OCI-LY1 (cell line): ENCODE data around the gene HSD11B1L.

Experiments
- H2AFZ ChIP-seq: fragments of 200-600 bp; sonication (generic), shearing (Covaris generic); 2 replicates; pipeline ENCODE4 v1.6.0; 2014; ENCODE audit warnings: antibody characterized with exemption, mild to moderate bottlenecking, low read length
- H3F3A ChIP-seq: fragments of 200-600 bp; sonication (generic), shearing (Covaris generic); 2 replicates; pipeline ENCODE4 v1.6.0; 2014; ENCODE audit warnings: mild to moderate bottlenecking, antibody characterized with exemption, low read length, moderate library complexity; ENCODE audit not compliant: insufficient read depth
- H3K27ac ChIP-seq: fragments of 200-600 bp; sonication (generic); 2 replicates; pipeline ENCODE4 v1.5.1; 2014; ENCODE audit warnings: low read length, mixed run types, mild to moderate bottlenecking, low read depth; ENCODE audit not compliant: poor library complexity, severe bottlenecking
- H3K27me3 ChIP-seq: fragments of 200-600 bp; sonication (generic); 2 replicates; pipeline ENCODE4 v1.6.0; 2014; ENCODE audit warnings: antibody characterized with exemption, mild to moderate bottlenecking, low read length, moderate library complexity; ENCODE audit not compliant: insufficient read depth
- H3K36me3 ChIP-seq: fragments of 200-600 bp; sonication (generic); 2 replicates; pipeline ENCODE4 v1.6.1; 2014; ENCODE audit warnings: mild to moderate bottlenecking, antibody characterized with exemption, low read length, moderate library complexity, mixed read lengths; ENCODE audit not compliant: insufficient read depth
- H3K4me1 ChIP-seq: fragments of 200-600 bp; sonication (generic); 2 replicates; pipeline ENCODE4 v1.5.1; 2014; ENCODE audit warnings: mild to moderate bottlenecking, low read length, moderate library complexity; ENCODE audit not compliant: insufficient read depth, severe bottlenecking
- H3K4me2 ChIP-seq: fragments of 200-600 bp; sonication (generic), shearing (Covaris generic); 2 replicates; pipeline ENCODE4 v1.6.1; 2014; ENCODE audit warnings: low read length
- H3K4me3 ChIP-seq: fragments of 200-600 bp; sonication (generic); 2 replicates; pipeline ENCODE4 v1.5.1; 2014; ENCODE audit warnings: low read length, low read depth, mild to moderate bottlenecking, mixed read lengths; ENCODE audit not compliant: poor library complexity, severe bottlenecking
- H3K79me2 ChIP-seq: fragments of 200-600 bp; shearing (Covaris generic); 2 replicates; pipeline ENCODE4 v1.6.1; 2016; ENCODE audit warnings: mixed run types, low read length, mixed read lengths; ENCODE audit not compliant: insufficient read depth
- H3K9ac ChIP-seq: fragments of 200-600 bp; sonication (generic), shearing (Covaris generic); 2 replicates; pipeline ENCODE4 v1.6.1; 2014; ENCODE audit warnings: mild to moderate bottlenecking, low read length, mixed read lengths
- H3K9me2 ChIP-seq: fragments of 200-600 bp; sonication (generic), shearing (Covaris generic); 2 replicates; pipeline ENCODE4 v1.6.1; 2014; ENCODE audit warnings: low read depth, mild to moderate bottlenecking, low read length, mixed read lengths
- H3K9me3 ChIP-seq: fragments of 200-600 bp; shearing (Covaris generic); 2 replicates; pipeline ENCODE4 v1.6.1; 2014; ENCODE audit warnings: low read length, mixed read lengths
- H4K20me1 ChIP-seq: fragments of 200-600 bp; sonication (generic), shearing (Covaris generic); 2 replicates; pipeline ENCODE4 v1.6.0; 2016; ENCODE audit warnings: mild to moderate bottlenecking, low read length; ENCODE audit not compliant: insufficient read depth
- EZH2 ChIP-seq: fragments of 200-600 bp; sonication (generic), shearing (Covaris generic); IDR thresholded peaks from 2 replicates; pipeline ENCODE4 v1.8.0; 2017; ENCODE audit warnings: borderline replicate concordance, mixed run types, mild to moderate bottlenecking, antibody characterized with exemption, low read length, moderate library complexity, mixed read lengths
- TF ChIP-seq, protein P1 (sequence below): fragments of 200-600 bp; sonication (generic), shearing (Covaris generic); IDR thresholded peaks from 2 replicates; pipeline ENCODE4 v1.5.1; 2017; ENCODE audit warnings: mild to moderate bottlenecking, antibody characterized with exemption, low read length, moderate library complexity, mixed read lengths

HSD11B1L gene

DNA sequence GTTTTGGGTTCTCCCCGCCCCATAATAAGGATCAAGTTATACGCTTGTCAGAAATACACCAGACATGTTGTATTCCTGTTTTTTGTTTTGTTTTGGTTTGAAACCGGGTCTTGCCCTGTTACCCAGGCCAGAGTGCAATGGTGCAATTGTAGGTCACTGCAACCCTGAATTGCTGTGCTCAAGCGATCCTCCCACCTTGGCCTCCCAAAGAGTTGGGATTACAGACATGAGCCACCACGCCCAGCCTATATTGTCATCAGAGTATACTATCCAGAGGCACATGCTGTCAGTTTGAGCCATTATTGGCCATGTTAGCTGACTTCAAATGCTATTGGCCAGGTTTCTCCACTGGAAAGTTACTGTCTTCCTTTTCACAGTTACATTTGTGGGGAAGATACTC is 48.2 kb upstream of the HSD11B1L start:
- no peaks in the 10 kb centered on the region for H3K9me3 ChIP-seq
- H3K27ac ChIP-seq = no peak overlapping the region
- no peaks in the 10 kb centered on the region; the same call in 1 of the 2 replicates for H3F3A ChIP-seq
- no peak overlapping the region for H2AFZ ChIP-seq
- no peak for TF ChIP-seq EZH2
- TF ChIP-seq, protein P1, sequence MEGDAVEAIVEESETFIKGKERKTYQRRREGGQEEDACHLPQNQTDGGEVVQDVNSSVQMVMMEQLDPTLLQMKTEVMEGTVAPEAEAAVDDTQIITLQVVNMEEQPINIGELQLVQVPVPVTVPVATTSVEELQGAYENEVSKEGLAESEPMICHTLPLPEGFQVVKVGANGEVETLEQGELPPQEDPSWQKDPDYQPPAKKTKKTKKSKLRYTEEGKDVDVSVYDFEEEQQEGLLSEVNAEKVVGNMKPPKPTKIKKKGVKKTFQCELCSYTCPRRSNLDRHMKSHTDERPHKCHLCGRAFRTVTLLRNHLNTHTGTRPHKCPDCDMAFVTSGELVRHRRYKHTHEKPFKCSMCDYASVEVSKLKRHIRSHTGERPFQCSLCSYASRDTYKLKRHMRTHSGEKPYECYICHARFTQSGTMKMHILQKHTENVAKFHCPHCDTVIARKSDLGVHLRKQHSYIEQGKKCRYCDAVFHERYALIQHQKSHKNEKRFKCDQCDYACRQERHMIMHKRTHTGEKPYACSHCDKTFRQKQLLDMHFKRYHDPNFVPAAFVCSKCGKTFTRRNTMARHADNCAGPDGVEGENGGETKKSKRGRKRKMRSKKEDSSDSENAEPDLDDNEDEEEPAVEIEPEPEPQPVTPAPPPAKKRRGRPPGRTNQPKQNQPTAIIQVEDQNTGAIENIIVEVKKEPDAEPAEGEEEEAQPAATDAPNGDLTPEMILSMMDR = no peak
- no peaks in the 10 kb centered on the region for H3K27me3 ChIP-seq
- H4K20me1 ChIP-seq = peaks cover 19% of the 10 kb centered on the region; the same call in 1 of the 2 replicates
- H3K9ac ChIP-seq = no peak overlapping the region
- peaks cover 99% of the 10 kb centered on the region for H3K79me2 ChIP-seq
- no peaks in the 10 kb centered on the region for H3K9me2 ChIP-seq
- H3K4me3 ChIP-seq = no peak overlapping the region
- H3K4me2 ChIP-seq = no peak overlapping the region
- peaks cover 87% of the 10 kb centered on the region for H3K36me3 ChIP-seq
- H3K4me1 ChIP-seq = peaks cover 22% of the 10 kb centered on the region

GRCh38 chr19:5635427-5635826 is 45.4 kb upstream of the HSD11B1L start:
- peaks cover 77% of the 10 kb centered on the region for H3K36me3 ChIP-seq
- H2AFZ ChIP-seq = no peak overlapping the region

GRCh38 chr19:5637971-5638370 is 42.9 kb upstream of the HSD11B1L start:
- Histone ChIP-seq H3K27me3 (no peaks in the 10 kb centered on the region), H3K79me2 (peaks cover 95% of the 10 kb centered on the region), H4K20me1 (peaks cover 13% of the 10 kb centered on the region; the same call in 1 of the 2 replicates), H3K36me3 (peaks cover 77% of the 10 kb centered on the region), H3K9ac (no peak overlapping the region), H3K9me2 (no peaks in the 10 kb centered on the region), H3K4me2 (no peak overlapping the region), H2AFZ (no peak overlapping the region), H3K9me3 (no peaks in the 10 kb centered on the region), H3K27ac (no peak overlapping the region), H3F3A (no peaks in the 10 kb centered on the region; the same call in 1 of the 2 replicates), H3K4me3 (no peak overlapping the region), H3K4me1 (no peaks in the 10 kb centered on the region)
- TF ChIP-seq EZH2 = no peak
- TF ChIP-seq, protein P1 = no peak

More at GRCh38 chr19:5635427-5635826, 45.4 kb upstream of the HSD11B1L start:
- no peaks in the 10 kb centered on the region for H3K27me3 ChIP-seq
- no peaks in the 10 kb centered on the region for H3K4me1 ChIP-seq
- H3K9me2 ChIP-seq = no peaks in the 10 kb centered on the region
- H3K79me2 ChIP-seq = peaks cover 98% of the 10 kb centered on the region
- no peak overlapping the region for H3K4me2 ChIP-seq
- no peak overlapping the region for H3K27ac ChIP-seq
- no peaks in the 10 kb centered on the region; the same call in 1 of the 2 replicates for H3F3A ChIP-seq
- H4K20me1 ChIP-seq = peaks cover 10% of the 10 kb centered on the region; the same call in 1 of the 2 replicates
- H3K4me3 ChIP-seq = no peak overlapping the region
- H3K9me3 ChIP-seq = no peaks in the 10 kb centered on the region
- H3K9ac ChIP-seq = no peak overlapping the region
- TF ChIP-seq EZH2 = no peak
- TF ChIP-seq, protein P1 = no peak
